HEK293T (cell line): ENCODE results near the gene CMTM4.

Source experiments
- CTCF ChIA-PET: fragments of 350-600 bp; formaldehyde crosslinking; extraction: SDS; loops from one replicate; lab custom pipeline; 2021; ENCODE audit warnings: antibody characterized with exemption, inconsistent platforms; lab: Yijun Ruan, JAX
- POLR2A ChIA-PET: fragments of 350-600 bp; formaldehyde crosslinking; extraction: SDS; loops from one replicate; lab custom pipeline; 2020; ENCODE audit warnings: antibody characterized with exemption, inconsistent platforms; lab: Yijun Ruan, JAX
- DNase-seq: peaks from one replicate; pipeline ENCODE4 v3.0.0; 2012; ENCODE audit warnings: mixed read lengths; ENCODE audit errors: extremely low spot score
- ARNT ChIP-seq: fragments of 450-650 bp; IDR thresholded peaks from 2 replicates; pipeline ENCODE4 v1.6.1; 2017; ENCODE audit warnings: mild to moderate bottlenecking
- BHLHE40 ChIP-seq: fragments of 450-650 bp; IDR thresholded peaks from 2 replicates; pipeline ENCODE4 v1.6.1; 2016; ENCODE audit warnings: mild to moderate bottlenecking, moderate library complexity, borderline replicate concordance
- CTBP1 ChIP-seq: fragments of 450-650 bp; IDR thresholded peaks from 2 replicates; pipeline ENCODE4 v1.6.1; 2016; ENCODE audit warnings: borderline replicate concordance
- ELF4 ChIP-seq: fragments of 450-650 bp; IDR thresholded peaks from 2 replicates; pipeline ENCODE4 v1.6.1; 2017; ENCODE audit warnings: antibody characterized with exemption
- FOXA1 ChIP-seq: fragments of 450-650 bp; IDR thresholded peaks from 2 replicates; pipeline ENCODE4 v1.6.1; 2016; ENCODE audit warnings: mild to moderate bottlenecking
- FOXK2 ChIP-seq: fragments of 450-650 bp; IDR thresholded peaks from 2 replicates; pipeline ENCODE4 v1.6.1; 2016; ENCODE audit warnings: mild to moderate bottlenecking
- FOXM1 ChIP-seq: fragments of 450-650 bp; IDR thresholded peaks from 2 replicates; pipeline ENCODE4 v1.6.1; 2017; ENCODE audit warnings: mild to moderate bottlenecking, borderline replicate concordance
- HDGF ChIP-seq: fragments of 450-650 bp; IDR thresholded peaks from 2 replicates; pipeline ENCODE4 v1.6.1; 2017; ENCODE audit warnings: antibody characterized with exemption, borderline replicate concordance
- L3MBTL2 ChIP-seq: fragments of 450-650 bp; conservative IDR thresholded peaks from 2 replicates; pipeline ENCODE4 v1.6.1; 2016; ENCODE audit warnings: mild to moderate bottlenecking
- LEF1 ChIP-seq: fragments of 450-650 bp; IDR thresholded peaks from 2 replicates; pipeline ENCODE4 v1.6.1; 2017; ENCODE audit warnings: mild to moderate bottlenecking, borderline replicate concordance
- NFRKB ChIP-seq: fragments of 450-650 bp; IDR thresholded peaks from 2 replicates; pipeline ENCODE4 v1.6.1; 2016; ENCODE audit warnings: mild to moderate bottlenecking, moderate library complexity
- PKNOX1 ChIP-seq: fragments of 450-650 bp; IDR thresholded peaks from 2 replicates; pipeline ENCODE4 v1.6.1; 2016
- SP1 ChIP-seq: fragments of 450-650 bp; IDR thresholded peaks from 2 replicates; pipeline ENCODE4 v1.6.1; 2017
- SUZ12 ChIP-seq: fragments of 450-650 bp; IDR thresholded peaks from 2 replicates; pipeline ENCODE4 v1.6.1; 2016; ENCODE audit warnings: mild to moderate bottlenecking
- TARDBP ChIP-seq: fragments of 450-650 bp; IDR thresholded peaks from 2 replicates; pipeline ENCODE4 v1.6.1; 2016
- ZNF384 ChIP-seq: fragments of 450-650 bp; IDR thresholded peaks from 2 replicates; pipeline ENCODE4 v1.6.1; 2016

Gene CMTM4

GRCh38 chr16:66714062-66714461 is 17.5 kb upstream of the CMTM4 start:
- DNase-seq = no peak
- ChIA-PET CTCF (no interaction called here), POLR2A (no interaction called here)
- TF ChIP-seq SUZ12 (no peak), FOXM1 (no peak), HDGF (no peak), CTBP1 (no peak), TARDBP (no peak), FOXK2 (no peak), NFRKB (no peak), ELF4 (no peak), ARNT (no peak), L3MBTL2 (no peak), FOXA1 (no peak), BHLHE40 (no peak), PKNOX1 (no peak), ZNF384 (no peak), SP1 (no peak)

- CTCF ChIA-PET = no interaction called here
- POLR2A ChIA-PET = no interaction called here
- TF ChIP-seq HDGF (no peak), NFRKB (no peak), PKNOX1 (no peak), ELF4 (no peak), LEF1 (no peak), SP1 (no peak), ZNF384 (no peak), ARNT (no peak), TARDBP (no peak), FOXA1 (no peak), CTBP1 (no peak), L3MBTL2 (no peak), BHLHE40 (no peak), FOXK2 (no peak), FOXM1 (no peak), SUZ12 (no peak)
- no peak for DNase-seq
Observed at GRCh38 chr16:66713076-66713475, 16.5 kb upstream of the CMTM4 start.

- ChIA-PET POLR2A (no interaction called here), CTCF (no interaction called here)
- TF ChIP-seq FOXM1 = no peak
- TF ChIP-seq PKNOX1 = no peak
- no peak for TF ChIP-seq SP1
- no peak for TF ChIP-seq ARNT
- no peak for TF ChIP-seq FOXK2
- TF ChIP-seq FOXA1 = no peak
- no peak for TF ChIP-seq HDGF
- no peak for TF ChIP-seq LEF1
- TF ChIP-seq L3MBTL2 = no peak
- no peak for TF ChIP-seq ELF4
- no peak for DNase-seq
Observed at GRCh38 chr16:66712512-66712911, 16.0 kb upstream of the CMTM4 start.

GRCh38 chr16:66711581-66711980 is 15.0 kb upstream of the CMTM4 start:
- POLR2A ChIA-PET = no interaction called here
- no peak for DNase-seq
- TF ChIP-seq SUZ12 = no peak
- no peak for TF ChIP-seq L3MBTL2
- TF ChIP-seq TARDBP = no peak
- no peak for TF ChIP-seq ELF4
- CTCF ChIA-PET = no interaction called here

GRCh38 chr16:66706506-66706880 is 9.9 kb upstream of the CMTM4 start:
- TF ChIP-seq SUZ12 (no peak), SP1 (no peak), FOXM1 (no peak), L3MBTL2 (no peak), FOXK2 (no peak), TARDBP (no peak), ELF4 (no peak), HDGF (no peak), NFRKB (no peak), CTBP1 (no peak), FOXA1 (no peak), ZNF384 (no peak)
- ChIA-PET CTCF (no interaction called here), POLR2A (no interaction called here)
- DNase-seq = no peak

- no peak for DNase-seq
- TF ChIP-seq SUZ12 = no peak
- TF ChIP-seq PKNOX1 = no peak
- no peak for TF ChIP-seq LEF1
- no peak for TF ChIP-seq ELF4
- TF ChIP-seq CTBP1 = no peak
- TF ChIP-seq NFRKB = no peak
- TF ChIP-seq HDGF = no peak
- no peak for TF ChIP-seq L3MBTL2
- TF ChIP-seq BHLHE40 = no peak
- TF ChIP-seq FOXA1 = no peak
- TF ChIP-seq FOXM1 = no peak
- no peak for TF ChIP-seq FOXK2
- TF ChIP-seq SP1 = no peak
- CTCF ChIA-PET = interaction anchor here (0.7 kb wide), 2 partner anchors 25 to 162 kb away, joined by 3 read pairs; no protein-coding TSS in a partner anchor
- POLR2A ChIA-PET = no interaction called here
Observed at GRCh38 chr16:66705790-66706505, 9.4 kb upstream of the CMTM4 start.
